Neural cell (in vitro differentiated cells): ENCODE data around the gene SEPTIN2.

Experiments
- CTCF ChIP-seq: fragments of 450-650 bp; IDR thresholded peaks from 2 replicates; pipeline ENCODE4 v1.5.1; 2014; ENCODE audit warnings: antibody characterized with exemption, mild to moderate bottlenecking, moderate library complexity; ENCODE audit not compliant: poor library complexity, severe bottlenecking
- RAD21 ChIP-seq: fragments of 450-650 bp; conservative IDR thresholded peaks from 2 replicates; pipeline ENCODE4 v1.6.1; 2014; ENCODE audit warnings: antibody characterized with exemption, mild to moderate bottlenecking, moderate library complexity

GRCh38 chr2:241295326-241296095, 20.2 kb upstream of the SEPTIN2 start:
- TF ChIP-seq CTCF (no peak), RAD21 (no peak)
